Loucy (cell line): ENCODE data around the gene C2CD5.

ENCODE experiments used
- H2AFZ ChIP-seq: fragments of 200-600 bp; sonication (generic); 2 replicates; pipeline ENCODE4 v1.6.0; 2016; ENCODE audit warnings: antibody characterized with exemption, mild to moderate bottlenecking, low read length, moderate library complexity
- H3F3A ChIP-seq: fragments of 200-600 bp; 2 replicates; pipeline ENCODE4 v1.6.0; 2016; ENCODE audit warnings: antibody characterized with exemption, low read depth, mild to moderate bottlenecking
- H3K27me3 ChIP-seq: fragments of 200-600 bp; sonication (generic); 2 replicates; pipeline ENCODE4 v1.6.1; 2014; ENCODE audit warnings: low read length, mild to moderate bottlenecking; ENCODE audit not compliant: insufficient read depth, poor library complexity, severe bottlenecking
- H3K36me3 ChIP-seq: fragments of 200-600 bp; sonication (generic); 2 replicates; pipeline ENCODE4 v1.6.1; 2016; ENCODE audit warnings: low read length; ENCODE audit not compliant: insufficient read depth
- H3K4me1 ChIP-seq: fragments of 200-600 bp; sonication (generic); 2 replicates; pipeline ENCODE4 v1.5.1; 2014; ENCODE audit warnings: low read length, mild to moderate bottlenecking; ENCODE audit not compliant: insufficient read depth, poor library complexity, severe bottlenecking
- H3K4me2 ChIP-seq: fragments of 200-600 bp; sonication (generic); 2 replicates; pipeline ENCODE4 v1.6.0; 2014; ENCODE audit warnings: antibody characterized with exemption, low read length, low read depth, mild to moderate bottlenecking; ENCODE audit not compliant: poor library complexity, severe bottlenecking
- H3K4me3 ChIP-seq: fragments of 200-600 bp; sonication (generic); 2 replicates; pipeline ENCODE4 v1.5.1; 2014; ENCODE audit warnings: low read length, mild to moderate bottlenecking, mixed read lengths; ENCODE audit not compliant: poor library complexity, severe bottlenecking
- H3K79me2 ChIP-seq: fragments of 200-600 bp; sonication (generic); 2 replicates; pipeline ENCODE4 v1.6.1; 2014; ENCODE audit warnings: low read length; ENCODE audit not compliant: insufficient read depth
- H3K9ac ChIP-seq: fragments of 200-600 bp; sonication (generic); 2 replicates; pipeline ENCODE4 v1.6.0; 2014; ENCODE audit warnings: mild to moderate bottlenecking, low read depth, low read length, moderate library complexity; ENCODE audit not compliant: poor library complexity, severe bottlenecking
- H3K9me2 ChIP-seq: fragments of 200-600 bp; sonication (generic); replicated peaks from 2 replicates; pipeline ENCODE4 v1.6.1; 2016; ENCODE audit warnings: low read depth, low read length, mixed read lengths
- H3K9me3 ChIP-seq: fragments of 200-600 bp; sonication (generic); 2 replicates; pipeline ENCODE4 v1.6.1; 2014; ENCODE audit warnings: mild to moderate bottlenecking, antibody characterized with exemption, low read length, low read depth; ENCODE audit not compliant: insufficient read depth
- H4K20me1 ChIP-seq: fragments of 200-600 bp; sonication (generic); 2 replicates; pipeline ENCODE4 v1.6.0; 2014; ENCODE audit warnings: antibody characterized with exemption, low read length, mild to moderate bottlenecking; ENCODE audit not compliant: insufficient read depth, poor library complexity, severe bottlenecking
- CTCF ChIP-seq: fragments of 200-600 bp; sonication (generic); conservative IDR thresholded peaks from 2 replicates; pipeline ENCODE4 v1.5.1; 2014; ENCODE audit warnings: mild to moderate bottlenecking, antibody characterized with exemption, low read length
- EZH2phosphoT487 ChIP-seq: fragments of 200-600 bp; IDR thresholded peaks from 2 replicates; pipeline ENCODE4 v1.6.1; 2018; ENCODE audit warnings: antibody characterized with exemption, mild to moderate bottlenecking, moderate library complexity, borderline replicate concordance

The C2CD5 gene

DNA sequence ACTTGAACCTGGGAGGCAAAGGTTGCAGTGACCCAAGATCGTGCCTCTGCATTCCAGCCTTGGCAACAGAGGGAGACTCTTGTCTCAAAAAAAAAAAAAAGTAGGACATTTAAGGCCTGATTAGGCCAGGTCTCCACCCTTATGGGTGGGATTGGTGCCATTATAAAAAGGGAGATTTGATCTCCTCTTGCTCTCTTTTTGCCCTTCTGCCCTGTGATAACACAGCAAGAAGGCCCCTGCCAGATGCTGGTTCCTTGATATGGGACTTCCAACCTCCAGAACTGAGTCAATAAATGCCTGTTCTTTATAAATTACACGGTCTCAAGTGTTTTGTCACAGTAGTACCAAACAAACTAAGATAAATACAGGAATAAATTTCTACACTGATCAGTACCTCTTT, 81.0 kb downstream of the C2CD5 start:
- Histone ChIP-seq H3K9me2 (no peaks in the 10 kb centered on the region), H3K9ac (no peak overlapping the region), H3K9me3 (no peaks in the 10 kb centered on the region), H3K27me3 (no peaks in the 10 kb centered on the region), H4K20me1 (no peaks in the 10 kb centered on the region), H3K79me2 (no peaks in the 10 kb centered on the region), H3K4me3 (no peak overlapping the region), H2AFZ (no peak overlapping the region), H3K4me1 (peaks cover 2% of the 10 kb centered on the region), H3F3A (no peaks in the 10 kb centered on the region), H3K4me2 (no peak overlapping the region), H3K36me3 (peaks cover 4% of the 10 kb centered on the region; the same call in 1 of the 2 replicates)
- TF ChIP-seq EZH2phosphoT487, result no peak
- no peak for TF ChIP-seq CTCF

DNA sequence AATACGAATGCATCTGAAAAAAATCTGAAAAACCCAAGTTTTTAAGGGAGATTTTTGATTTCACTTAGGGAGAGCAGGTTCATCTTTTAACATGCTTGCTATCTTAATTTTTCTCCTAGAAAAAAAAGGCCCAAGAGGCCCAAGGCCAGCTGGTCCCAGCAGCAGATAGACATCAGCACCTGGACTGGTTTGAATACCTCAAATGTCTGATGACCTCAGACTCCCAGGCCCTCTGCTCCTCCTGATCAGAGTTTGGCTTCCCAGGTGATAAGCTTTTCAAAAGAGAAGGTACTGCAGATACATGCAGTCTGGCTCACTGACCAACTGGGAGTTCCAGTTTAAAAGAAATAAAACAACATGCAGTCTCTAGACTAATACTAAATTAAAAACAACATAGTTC, 82.6 kb downstream of the C2CD5 start:
- H3K79me2 ChIP-seq, result no peaks in the 10 kb centered on the region
- TF ChIP-seq CTCF (no peak), EZH2phosphoT487 (no peak)
- H4K20me1 ChIP-seq, result no peaks in the 10 kb centered on the region
- H3K36me3 ChIP-seq, result peaks cover 8% of the 10 kb centered on the region; the same call in 1 of the 2 replicates
- H3K9me3 ChIP-seq, result no peaks in the 10 kb centered on the region
- no peaks in the 10 kb centered on the region for H3K9me2 ChIP-seq
- H3K4me1 ChIP-seq, result no peaks in the 10 kb centered on the region
- H3F3A ChIP-seq, result no peaks in the 10 kb centered on the region
- H3K4me2 ChIP-seq, result no peak overlapping the region
- no peak overlapping the region for H3K4me3 ChIP-seq
- no peak overlapping the region for H3K9ac ChIP-seq
- no peak overlapping the region for H2AFZ ChIP-seq
- no peaks in the 10 kb centered on the region for H3K27me3 ChIP-seq

DNA sequence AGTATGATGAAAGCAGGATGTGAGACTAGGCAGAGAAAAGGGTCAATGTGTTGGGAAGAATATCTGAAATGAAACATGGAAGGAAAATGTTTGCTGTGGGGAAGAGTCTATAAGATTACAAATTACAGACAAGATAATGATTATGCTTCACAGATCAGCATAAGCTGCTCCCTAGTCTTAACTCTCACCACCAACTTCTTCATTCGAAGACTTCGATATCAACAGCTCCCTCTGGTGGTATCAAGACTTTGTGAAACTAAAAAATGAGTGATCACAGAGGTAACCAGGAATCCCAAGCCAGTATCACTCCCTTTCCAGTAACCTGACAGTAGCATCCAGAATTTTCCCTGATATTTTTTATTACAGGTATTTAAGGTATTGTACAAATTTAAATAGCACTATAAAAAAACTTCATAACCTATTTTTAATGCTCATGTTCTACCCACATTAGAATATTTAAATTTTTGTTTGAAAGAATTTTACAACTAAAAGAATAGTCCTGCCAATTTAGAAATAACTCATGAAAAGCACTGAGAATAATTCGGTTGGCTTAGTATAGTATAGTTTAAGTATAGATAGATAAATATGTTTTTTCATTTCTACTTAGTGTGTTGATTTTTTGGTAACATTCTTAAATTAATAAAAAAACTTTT, 84.4 kb downstream of the C2CD5 start:
- Histone ChIP-seq H2AFZ (no peak overlapping the region), H3K4me1 (no peaks in the 10 kb centered on the region), H3K4me2 (no peak overlapping the region)

More for the DNA sequence above, 84.4 kb downstream of the C2CD5 start:
- no peak overlapping the region for H3K4me3 ChIP-seq
- H3K27me3 ChIP-seq, result no peaks in the 10 kb centered on the region
- H3K9me3 ChIP-seq, result no peaks in the 10 kb centered on the region
- H3F3A ChIP-seq, result no peaks in the 10 kb centered on the region
- TF ChIP-seq CTCF, result peak; percentile 74
- TF ChIP-seq EZH2phosphoT487, result no peak
- H3K9me2 ChIP-seq, result no peaks in the 10 kb centered on the region
- H4K20me1 ChIP-seq, result no peaks in the 10 kb centered on the region
- peaks cover 8% of the 10 kb centered on the region; the same call in 1 of the 2 replicates for H3K36me3 ChIP-seq
- H3K79me2 ChIP-seq, result no peaks in the 10 kb centered on the region
- no peak overlapping the region for H3K9ac ChIP-seq
